H1 (cell line): ENCODE measurements around the gene PCDHB10. TPM values are rescaled to one million over a fixed set of nuclear protein-coding genes. Genes with fewer than 3 reads are reported as not detected.

Experiments
- CTCF ChIA-PET: fragments of 300-600 bp; sonication (Branson Sonifier 250); formaldehyde crosslinking; loops from one replicate; lab custom pipeline; 2021; ENCODE audit not compliant: partially characterized antibody; lab: Charles Lee
- POLR2A ChIA-PET: fragments of 300-600 bp; sonication (Branson Sonifier 250); formaldehyde crosslinking; loops from one replicate; lab custom pipeline; 2021; ENCODE audit warnings: inconsistent platforms; ENCODE audit not compliant: partially characterized antibody; lab: Charles Lee
- DNase-seq, 2 experiments: peaks; one replicate each; pipeline versions ENCODE4 v3.0.0 to v3.0.0-alpha.2; 2010 to 2022; ENCODE audit warnings: low spot score in 2 of 2, low read depth in 1 of 2, mixed read lengths in 1 of 2
- FAIRE-seq: peaks from 2 replicates; lab custom pipeline; 2011; peaks lifted over from hg19 to GRCh38; lab: Jason Lieb, UNC
- H2AFZ ChIP-seq: 2 replicates; pipeline ENCODE4 v1.8.1; 2012; ENCODE audit warnings: low read length, inconsistent platforms
- H2AK5ac ChIP-seq: 2 replicates; pipeline ENCODE4 v1.6.1; 2013; ENCODE audit warnings: low read depth, low read length
- H2BK120ac ChIP-seq: replicated peaks from 2 replicates; pipeline ENCODE3; 2013; ENCODE audit warnings: low read depth, low read length, inconsistent platforms
- H2BK12ac ChIP-seq: 2 replicates; pipeline ENCODE4 v1.6.1; 2013; ENCODE audit warnings: low read depth, low read length
- H2BK15ac ChIP-seq: 2 replicates; pipeline ENCODE4 v1.6.1; 2013; ENCODE audit warnings: low read length
- H2BK20ac ChIP-seq: 2 replicates; pipeline ENCODE4 v1.6.1; 2013; ENCODE audit warnings: low read length
- H2BK5ac ChIP-seq: 2 replicates; pipeline ENCODE4 v1.6.1; 2013; ENCODE audit warnings: low read depth, low read length
- H3K14ac ChIP-seq: 2 replicates; pipeline ENCODE4 v1.6.1; 2013; ENCODE audit warnings: inconsistent platforms; ENCODE audit not compliant: insufficient read length
- H3K18ac ChIP-seq: 2 replicates; pipeline ENCODE4 v1.6.1; 2013; ENCODE audit warnings: low read length; ENCODE audit errors: extremely low read depth
- H3K23ac ChIP-seq: 2 replicates; pipeline ENCODE4 v1.6.1; 2013; ENCODE audit warnings: inconsistent platforms; ENCODE audit not compliant: insufficient read length
- H3K23me2 ChIP-seq: 2 replicates; pipeline ENCODE4 v1.6.1; 2013; ENCODE audit warnings: low read depth, low read length
- H3K27ac ChIP-seq: 2 replicates; pipeline ENCODE4 v1.6.1; 2011; ENCODE audit warnings: low read depth, low read length, inconsistent platforms
- H3K27me3 ChIP-seq, 4 experiments: replicated peaks in 1 of 4; 1 replicate in 1 of 4; 2 replicates in 3 of 4; pipeline versions ENCODE4 v1.6.1 to v1.8.1; 2011 to 2013; ENCODE audit warnings: low read length in 3 of 4, mild to moderate bottlenecking in 3 of 4, inconsistent platforms in 2 of 4, mixed read lengths in 2 of 4, moderate library complexity in 1 of 4; ENCODE audit not compliant: control insufficient read depth in 3 of 4, insufficient read depth in 3 of 4; ENCODE audit errors: extremely low read depth in 1 of 4
- H3K36me3 ChIP-seq, 4 experiments: 2 replicates each; pipeline versions ENCODE4 v1.6.1 to v1.8.1; 2011 to 2013; ENCODE audit warnings: mild to moderate bottlenecking in 4 of 4, low read length in 3 of 4, moderate library complexity in 2 of 4, control low read depth in 1 of 4, inconsistent platforms in 1 of 4; ENCODE audit not compliant: insufficient read depth in 4 of 4, control insufficient read depth in 2 of 4
- H3K4ac ChIP-seq: replicated peaks from 2 replicates; pipeline ENCODE3; 2013; ENCODE audit warnings: low read length, low read depth, mixed read lengths, inconsistent platforms; ENCODE audit not compliant: insufficient read length
- H3K4me1 ChIP-seq, 4 experiments: replicated peaks in 1 of 4; 1 replicate in 1 of 4; 2 replicates in 3 of 4; pipeline versions ENCODE4 v1.6.1 to v1.8.1; 2011 to 2013; ENCODE audit warnings: low read length in 3 of 4, inconsistent platforms in 2 of 4, mixed read lengths in 1 of 4; ENCODE audit not compliant: insufficient read depth in 4 of 4, control insufficient read depth in 3 of 4
- H3K4me2 ChIP-seq, 2 experiments: 2 replicates each; pipeline versions ENCODE4 v1.6.1 to v1.8.1; 2011 to 2013; ENCODE audit warnings: low read depth in 2 of 2, low read length in 2 of 2, control low read depth in 1 of 2, inconsistent platforms in 1 of 2, mild to moderate bottlenecking in 1 of 2; ENCODE audit not compliant: insufficient read depth in 1 of 2
- H3K4me3 ChIP-seq, 4 experiments: fragments of 200-600, 300-600 bp in 1 of 4; sonication (generic), shearing (Covaris generic), sonication (Bioruptor Twin) in 1 of 4; 2 replicates each; pipeline versions ENCODE4 v1.5.1 to v1.8.1; 2011 to 2016; ENCODE audit warnings: low read length in 4 of 4, low read depth in 3 of 4, control low read depth in 2 of 4, inconsistent platforms in 2 of 4, mild to moderate bottlenecking in 2 of 4, mixed read lengths in 1 of 4, moderate library complexity in 1 of 4; ENCODE audit not compliant: insufficient read depth in 2 of 4; ENCODE audit errors: extremely low read depth in 1 of 4
- H3K56ac ChIP-seq: replicated peaks from 2 replicates; pipeline ENCODE3; 2013; ENCODE audit warnings: low read depth, mild to moderate bottlenecking, mixed read lengths, low read length, inconsistent platforms; ENCODE audit not compliant: insufficient read length
- H3K79me1 ChIP-seq: 2 replicates; pipeline ENCODE4 v1.6.1; 2013; ENCODE audit warnings: low read depth, low read length, control low read depth
- H3K79me2 ChIP-seq, 2 experiments: 2 replicates each; pipeline versions ENCODE4 v1.6.1 to v1.8.1; 2012 to 2013; ENCODE audit warnings: low read length in 2 of 2, mild to moderate bottlenecking in 2 of 2, inconsistent platforms in 1 of 2; ENCODE audit not compliant: insufficient read depth in 2 of 2, control insufficient read depth in 1 of 2
- H3K9ac ChIP-seq, 4 experiments: replicated peaks in 1 of 4; 1 replicate in 1 of 4; 2 replicates in 3 of 4; pipeline versions ENCODE4 v1.6.1 to v1.8.1; 2011 to 2013; ENCODE audit warnings: low read depth in 3 of 4, low read length in 3 of 4, control low read depth in 2 of 4, mild to moderate bottlenecking in 2 of 4, moderate library complexity in 2 of 4, inconsistent platforms in 1 of 4; ENCODE audit errors: extremely low read depth in 1 of 4
- H3K9me3 ChIP-seq, 2 experiments: 2 replicates each; pipeline versions ENCODE4 v1.6.1 to v1.8.1; 2012 to 2013; ENCODE audit warnings: mild to moderate bottlenecking in 2 of 2, moderate library complexity in 2 of 2, control low read depth in 1 of 2, inconsistent platforms in 1 of 2, low read depth in 1 of 2, low read length in 1 of 2, mixed read lengths in 1 of 2; ENCODE audit not compliant: insufficient read depth in 2 of 2
- H4K20me1 ChIP-seq, 2 experiments: replicated peaks in 1 of 2; 2 replicates each; pipeline versions ENCODE3 to v1.8.1; 2011 to 2013; ENCODE audit warnings: inconsistent platforms in 2 of 2, low read length in 2 of 2, mild to moderate bottlenecking in 1 of 2; ENCODE audit not compliant: insufficient read depth in 2 of 2, control insufficient read depth in 1 of 2
- H4K5ac ChIP-seq: 2 replicates; pipeline ENCODE4 v1.6.1; 2013; ENCODE audit warnings: low read length, low read depth, mixed read lengths, inconsistent platforms; ENCODE audit not compliant: insufficient read length
- H4K8ac ChIP-seq: 2 replicates; pipeline ENCODE4 v1.8.0; 2013; ENCODE audit warnings: mild to moderate bottlenecking, moderate library complexity, low read length, inconsistent platforms; ENCODE audit not compliant: insufficient read depth; ENCODE audit errors: extremely low read depth
- H4K91ac ChIP-seq: replicated peaks from 2 replicates; pipeline ENCODE3; 2013; ENCODE audit warnings: low read length, mixed read lengths, inconsistent platforms; ENCODE audit not compliant: insufficient read length
- EZH2 ChIP-seq: fragments of 200-600 bp; sonication (generic); IDR thresholded peaks from 2 replicates; pipeline ENCODE4 v1.7.1; 2012; ENCODE audit warnings: low read depth, mild to moderate bottlenecking, moderate library complexity, low read length, inconsistent platforms; ENCODE audit not compliant: severe bottlenecking
- PHF8 ChIP-seq: fragments of 200-600 bp; sonication (generic); conservative IDR thresholded peaks from 2 replicates; pipeline ENCODE4 v1.7.1; 2012; ENCODE audit warnings: low read depth, mild to moderate bottlenecking, inconsistent platforms, low read length, moderate library complexity
- RBBP5 ChIP-seq: IDR thresholded peaks from 2 replicates; pipeline ENCODE4 v1.7.1; 2012; ENCODE audit warnings: low read depth, mild to moderate bottlenecking, inconsistent platforms, low read length, moderate library complexity, borderline replicate concordance
- ZNF274 ChIP-seq: IDR thresholded peaks from 2 replicates; pipeline ENCODE4 v1.7.0; 2012; ENCODE audit warnings: low read length, borderline replicate concordance; ENCODE audit errors: extremely low read depth
- WGBS, 2 experiments: shearing (Covaris generic) in 1 of 2; methylation state at CpG; one replicate each; pipeline versions ENCODE4 v1.1.6 to v1.1.7; 2013 to 2015; ENCODE audit warnings: low lambda C conversion rate in 2 of 2, mixed read lengths in 2 of 2, inconsistent platforms in 1 of 2, low coverage in 1 of 2, missing lambda C conversion rate in 1 of 2; ENCODE audit not compliant: insufficient replicate concordance in 2 of 2, insufficient coverage in 1 of 2, insufficient read length in 1 of 2; ENCODE audit errors: extremely low coverage in 1 of 2, missing lambda C conversion rate in 1 of 2; 5-methylcytosine and 5-hydroxymethylcytosine counted together
- polyA plus RNA-seq, 7 experiments: library from polyadenylated mRNA; depleted of rRNA in 3 of 7; stranded (reverse) in 5 of 7; unstranded in 2 of 7; fragments of >200 nt in 5 of 7; fragments of 200-250 nt in 2 of 7; gene quantifications; 1 replicate in 5 of 7; 2 replicates in 1 of 7; 4 replicates in 1 of 7; pipeline versions ENCODE4 v1.2.1 to v1.2.3, GENCODE V29; 2011 to 2013; ENCODE audit warnings: missing spikeins in 2 of 7, mixed read lengths in 2 of 7
- total RNA-seq: library from RNA; stranded (reverse); fragmentation: NEBNext Ultra II Directional; extraction: Animal tissue kit (Norgen Biotek cat#: 25700); gene quantifications from 2 replicates; pipeline ENCODE4 v1.2.1, GENCODE V29; 2021

Gene PCDHB10
- total and polyA plus RNA-seq, 2 of the 8 experiments (the other 6 are each of a cell fraction or from before 2014, with no cell fraction given), result 1.3 to 1.8 TPM

GRCh38 chr5:141150993-141151325 lies 41.2 kb upstream of the PCDHB10 start:
- ChIA-PET POLR2A (no interaction called here), CTCF (interaction anchor here (1.1 to 1.9 kb wide), 11 partner anchors 8 to 266 kb away, joined by 3 to 9 read pairs (median 5); partner anchors contain the start of genes PCDHB10, PCDHB11, PCDHB16 and PCDHB2)
- Histone ChIP-seq H3K79me2 (no peaks in the 10 kb centered on the region), H3K36me3 (no peaks in the 10 kb centered on the region), H3K27me3 (no peaks in the 10 kb centered on the region), H3K4me2 (no peak overlapping the region), H3K14ac (no peak overlapping the region), H2BK12ac (no peak overlapping the region), H3K9ac (no peak overlapping the region), H2BK20ac (no peak overlapping the region), H2AK5ac (no peak overlapping the region), H4K91ac (no peak overlapping the region), H3K23me2 (no peaks in the 10 kb centered on the region), H4K8ac (no peak overlapping the region), H3K27ac (no peak overlapping the region), H2AFZ (no peak overlapping the region), H3K4me3 (no peak overlapping the region), H3K4ac (no peak overlapping the region), H4K20me1 (no peaks in the 10 kb centered on the region), H3K79me1 (no peaks in the 10 kb centered on the region), H3K56ac (no peak overlapping the region), H4K5ac (no peak overlapping the region), H2BK120ac (no peak overlapping the region), H2BK5ac (no peak overlapping the region), H3K4me1 (no peaks in the 10 kb centered on the region), H3K18ac (no peak overlapping the region), H2BK15ac (no peak overlapping the region), H3K23ac (no peak overlapping the region), H3K9me3 (peaks cover 5 to 11% of the 10 kb centered on the region in 2 experiments; a peak in 2 of 4 replicates)
- WGBS, 2 experiments, result 93% methylated on average over 13 of the region's 13 CpGs; no CpG with 5 or more reads in 1 of the 2 experiments
- no peak for FAIRE-seq
- TF ChIP-seq ZNF274 (no peak), EZH2 (no peak), PHF8 (no peak), RBBP5 (no peak)
- no peak for DNase-seq
